K562 (cell line): Measurements from ENCODE around the gene PLPPR2. TPM values are rescaled to one million over a fixed set of nuclear protein-coding genes. Genes with fewer than 3 reads are reported as not detected.

Experiments
- CBX2 ChIP-seq: fragments of 200-600 bp; sonication (generic); IDR thresholded peaks from one replicate; pipeline ENCODE4 v1.6.1; 2012; ENCODE audit warnings: mild to moderate bottlenecking, low read length, inconsistent platforms; ENCODE audit not compliant: insufficient read depth, poor library complexity, severe bottlenecking
- CREBBP ChIP-seq: IDR thresholded peaks from one replicate; pipeline ENCODE4 v1.6.1; 2012; ENCODE audit warnings: low read depth, mild to moderate bottlenecking, control low read depth, inconsistent platforms, low read length
- DNMT1 ChIP-seq: fragments of 450-650 bp; IDR thresholded peaks from 2 replicates; pipeline ENCODE4 v1.6.1; 2016; ENCODE audit warnings: antibody characterized with exemption, mild to moderate bottlenecking
- E2F4 ChIP-seq: sonication (generic); formaldehyde crosslinking; IDR thresholded peaks from 2 replicates; pipeline ENCODE4 v1.8.0; 2022; ENCODE audit warnings: mild to moderate bottlenecking, low read depth, missing genetic modification reagents
- FOXA1 ChIP-seq: fragments of 450-650 bp; IDR thresholded peaks from 2 replicates; pipeline ENCODE4 v1.6.1; 2016; ENCODE audit warnings: mild to moderate bottlenecking, borderline replicate concordance
- GABPB1 ChIP-seq: sonication (generic); formaldehyde crosslinking; IDR thresholded peaks from 2 replicates; pipeline ENCODE4 v1.8.0; 2022; ENCODE audit warnings: mild to moderate bottlenecking, missing genetic modification reagents
- MITF ChIP-seq: IDR thresholded peaks from 2 replicates; pipeline ENCODE4 v1.6.1; 2014; ENCODE audit warnings: antibody characterized with exemption
- MLLT1 ChIP-seq, 2 experiments: fragments of 450-650 bp; IDR thresholded peaks; 2 replicates each; pipeline ENCODE4 v1.6.1; 2016
- MNT ChIP-seq, 2 experiments: fragments of 450-650 bp; conservative IDR thresholded peaks; 2 replicates each; pipeline ENCODE4 v1.6.1; 2017; ENCODE audit warnings: mild to moderate bottlenecking in 2 of 2, moderate library complexity in 2 of 2
- MTF1 ChIP-seq: fragments of 250-450 bp; sonication (Bioruptor Pico); IDR thresholded peaks from 2 replicates; pipeline ENCODE4 v1.9.0; 2021; ENCODE audit warnings: moderate library complexity, mild to moderate bottlenecking, inconsistent platforms, borderline replicate concordance
- MYNN ChIP-seq, 2 experiments: sonication (generic); formaldehyde crosslinking in 1 of 2; IDR thresholded peaks; 2 replicates each; pipeline versions ENCODE4 v1.5.0 to v1.6.1; 2016 to 2020; ENCODE audit warnings: antibody characterized with exemption in 1 of 2, missing genetic modification reagents in 1 of 2
- PHB ChIP-seq: fragments of 250-450 bp; sonication (Bioruptor Pico); IDR thresholded peaks from 2 replicates; pipeline ENCODE4 v1.5.0; 2021
- SNAPC5 ChIP-seq: fragments of 250-450 bp; sonication (Bioruptor Pico); IDR thresholded peaks from 2 replicates; pipeline ENCODE4 v1.8.0; 2021; ENCODE audit warnings: moderate library complexity, mild to moderate bottlenecking, inconsistent platforms
- SREBF2 ChIP-seq: sonication (generic); formaldehyde crosslinking; IDR thresholded peaks from 2 replicates; pipeline ENCODE4 v1.4.0; 2020; ENCODE audit warnings: mild to moderate bottlenecking, missing genetic modification reagents
- TCFL5 ChIP-seq: fragments of 250-450 bp; sonication (Bioruptor Pico); conservative IDR thresholded peaks from 2 replicates; pipeline ENCODE4 v1.6.1; 2021; ENCODE audit warnings: mild to moderate bottlenecking, moderate library complexity, matching md5 sums
- TEAD2 ChIP-seq: fragments of 450-650 bp; IDR thresholded peaks from 2 replicates; pipeline ENCODE4 v1.6.1; 2016; ENCODE audit warnings: missing genetic modification characterization, control low read depth, missing compliant biosample characterization
- ZKSCAN1 ChIP-seq: fragments of 150-350 bp; IDR thresholded peaks from 2 replicates; pipeline ENCODE4 v1.6.1; 2016; ENCODE audit warnings: low read depth, low read length
- ZNF174 ChIP-seq: fragments of 250-450 bp; sonication (Bioruptor Pico); IDR thresholded peaks from 2 replicates; pipeline ENCODE4 v1.4.0; 2020; ENCODE audit warnings: mild to moderate bottlenecking
- ZNF57 ChIP-seq: fragments of 450-650 bp; formaldehyde crosslinking; IDR thresholded peaks from 2 replicates; pipeline ENCODE4 v1.4.0; 2020; ENCODE audit warnings: mild to moderate bottlenecking, moderate library complexity
- ZNF589 ChIP-seq: fragments of 200-800 bp; sonication (Bioruptor generic); IDR thresholded peaks from 2 replicates; pipeline ENCODE4 v1.6.1; 2016; ENCODE audit warnings: low read depth, missing genetic modification characterization, missing compliant biosample characterization
- ZNF644 ChIP-seq: fragments of 200-800 bp; sonication (Bioruptor generic); IDR thresholded peaks from 2 replicates; pipeline ENCODE4 v1.6.1; 2016; ENCODE audit warnings: low read depth, missing genetic modification characterization, missing compliant biosample characterization
- ZNF77 ChIP-seq: fragments of 250-450 bp; sonication (Bioruptor Pico); IDR thresholded peaks from 2 replicates; pipeline ENCODE4 v1.5.0; 2020
- ZNF780A ChIP-seq: fragments of 250-450 bp; sonication (Bioruptor Pico); IDR thresholded peaks from 2 replicates; pipeline ENCODE4 v1.5.0; 2021; ENCODE audit warnings: mild to moderate bottlenecking
- polyA plus RNA-seq, 8 experiments: library from polyadenylated mRNA; depleted of rRNA in 4 of 8; stranded (reverse) in 5 of 8; unstranded in 3 of 8; fragments of >200 nt; fragmentation: Nextera tagmentation in 2 of 8; fragmentation: Illumina TruSeq in 1 of 8; extraction: Ambion mirVana in 2 of 8; extraction: Trizol in 1 of 8; gene quantifications; 2 replicates each; pipeline versions ENCODE4 v1.2.1 to v1.2.3, GENCODE V29; 2011 to 2014; ENCODE audit warnings: inconsistent platforms in 1 of 8, missing spikeins in 1 of 8
- total RNA-seq, 7 experiments: library from RNA; depleted of rRNA in 6 of 7; stranded (reverse); fragments of >200 nt in 6 of 7; fragmentation: Illumina TruSeq in 2 of 7; extraction: Trizol in 2 of 7; gene quantifications; 2 replicates each; pipeline versions ENCODE4 v1.2.1 to v1.2.3, GENCODE V29; 2011 to 2021; ENCODE audit warnings: low replicate concordance in 1 of 7

Gene PLPPR2
- total and polyA plus RNA-seq, 9 of the 15 experiments (the other 6 are each of a cell fraction or from before 2014, with no cell fraction given), result 0.49 to 15.9 (median 3.4) TPM

GRCh38 chr19:11355160-11356073 is at the start of gene PLPPR2 (continued):
- TF ChIP-seq MLLT1 (IDR thresholded peaks at IDR 0.05) (peak; percentile 68 to 83; a peak in 3 of 4 replicates), SNAPC5 (CRISPR knock-in tag) (no peak), MYNN (IDR thresholded peaks at IDR 0.05) (no peak), MYNN (CRISPR knock-in tag; IDR thresholded peaks at IDR 0.05) (no peak), ZNF589 (CRISPR knock-in tag) (no peak), MTF1 (CRISPR knock-in tag) (no peak), E2F4 (0 out of 2 replicates have a peak, but pooled peaks have one; percentile 22), ZNF644 (tag) (no peak), GABPB1 (CRISPR knock-in tag) (no peak), SREBF2 (CRISPR knock-in tag) (no peak), CREBBP (no peak), MNT (conservative IDR thresholded peaks at IDR 0.05) (no peak), CBX2 (no peak), TCFL5 (CRISPR knock-in tag) (no peak), MITF (no peak), ZNF57 (CRISPR knock-in tag) (no peak), ZNF174 (CRISPR knock-in tag) (no peak), FOXA1 (no peak), ZNF77 (no peak), TEAD2 (no peak), ZKSCAN1 (no peak), DNMT1 (no peak), ZNF780A (CRISPR knock-in tag) (no peak), PHB (CRISPR knock-in tag) (no peak)
